ENCODE measurements around the gene MLN.

DNA sequence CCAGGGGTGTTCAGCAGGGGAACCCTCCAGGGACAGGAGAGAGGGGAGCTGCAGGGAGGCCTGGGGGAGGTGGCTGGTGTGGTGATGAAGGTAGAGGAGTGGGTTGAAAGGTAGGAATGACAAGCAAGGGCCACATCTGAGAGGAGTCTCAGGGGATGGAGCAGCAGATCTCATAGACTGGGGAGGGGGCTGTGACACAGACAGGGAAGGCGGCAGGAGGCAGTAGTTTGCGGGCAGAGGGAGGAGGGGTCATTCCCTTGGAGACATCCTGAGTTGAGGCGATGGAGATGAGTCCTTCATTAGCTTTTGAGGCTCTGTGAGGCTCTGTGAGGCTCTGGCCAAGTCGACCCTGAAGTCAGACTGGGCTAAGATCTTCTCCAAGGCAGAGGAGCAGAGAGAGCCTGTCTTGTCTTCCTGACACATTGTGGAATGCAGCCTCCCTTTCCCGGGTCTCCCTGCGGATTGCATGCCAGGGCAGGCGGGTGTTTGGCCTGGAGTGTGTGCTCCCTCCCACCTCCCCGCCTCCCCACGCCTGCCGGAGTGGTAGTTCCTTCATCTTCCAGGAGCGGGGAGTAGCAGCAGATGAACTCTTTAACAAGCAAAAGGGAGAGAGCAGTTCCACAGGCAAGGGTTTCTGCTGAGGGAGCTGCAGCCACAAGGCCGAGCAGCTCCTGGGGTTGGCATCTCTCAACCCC, 34.3 kb upstream of the MLN start:
- no peak for TF ChIP-seq SUZ12 (IDR thresholded peaks at IDR 0.05; ENCODE audit: extremely low read depth, insufficient read depth, insufficient read length)
- TF ChIP-seq YY1 (IDR thresholded peaks at IDR 0.05; ENCODE audit: insufficient read depth, insufficient read length) = no peak
- TF ChIP-seq ZNF274 (IDR thresholded peaks at IDR 0.05; ENCODE audit: low read depth, low read length) = no peak
